SK-N-SH (cell line): ENCODE results near the gene C14orf119. TPM values are rescaled to one million over a fixed set of nuclear protein-coding genes. Genes with fewer than 3 reads are reported as not detected.
A peak's percentile ranks its signal among the peaks of the same experiment; 100 is the strongest.

ENCODE experiments used
- CTCF ChIA-PET: fragments of 300-600, 350-600 bp; formaldehyde crosslinking; extraction: SDS; loops from one replicate; lab custom pipeline; 2021; lab: Yijun Ruan, JAX
- POLR2A ChIA-PET: fragments of 350-600 bp; sonication (Branson Sonifier 250); formaldehyde crosslinking; extraction: SDS; loops from one replicate; lab custom pipeline; 2020; ENCODE audit warnings: antibody characterized with exemption, inconsistent platforms; lab: Yijun Ruan, JAX
- DNase-seq: peaks from one replicate; pipeline ENCODE4 v3.0.0; 2012
- H2AFZ ChIP-seq: fragments of 200-600 bp; sonication (generic); 2 replicates; pipeline ENCODE4 v1.8.1; 2016; ENCODE audit warnings: antibody characterized with exemption, mild to moderate bottlenecking, low read depth
- H3F3A ChIP-seq: fragments of 200-600 bp; sonication (generic); replicated peaks from 2 replicates; pipeline ENCODE3; 2016; ENCODE audit warnings: antibody characterized with exemption, mild to moderate bottlenecking; ENCODE audit not compliant: insufficient read depth
- H3K27ac ChIP-seq, 2 experiments: fragments of 200-500 bp in 1 of 2; fragments of 200-600 bp in 1 of 2; sonication (Bioruptor generic) in 1 of 2; sonication (generic), shearing (Covaris generic) in 1 of 2; 2 replicates each; pipeline versions ENCODE4 v1.5.1 to v1.6.1; 2014 to 2016; ENCODE audit warnings: low read depth in 2 of 2, inconsistent platforms in 1 of 2, low read length in 1 of 2, mild to moderate bottlenecking in 1 of 2, mixed read lengths in 1 of 2
- H3K27me3 ChIP-seq: fragments of 200-600 bp; sonication (generic), shearing (Covaris generic); 2 replicates; pipeline ENCODE4 v1.6.1; 2016; ENCODE audit warnings: mixed run types; ENCODE audit not compliant: insufficient read depth
- H3K36me3 ChIP-seq, 2 experiments: fragments of 200-500 bp in 1 of 2; fragments of 200-600 bp in 1 of 2; sonication (Bioruptor generic) in 1 of 2; sonication (generic) in 1 of 2; replicated peaks in 1 of 2; 2 replicates each; pipeline versions ENCODE3 to v1.5.1; 2014 to 2016; ENCODE audit warnings: low read length in 1 of 2, mild to moderate bottlenecking in 1 of 2; ENCODE audit not compliant: insufficient read depth in 2 of 2, control insufficient read depth in 1 of 2
- H3K4me1 ChIP-seq, 2 experiments: fragments of 200-500 bp in 1 of 2; fragments of 200-600 bp in 1 of 2; sonication (Bioruptor generic) in 1 of 2; sonication (generic), shearing (Covaris generic) in 1 of 2; 2 replicates each; pipeline versions ENCODE4 v1.5.1 to v1.6.1; 2014 to 2016; ENCODE audit warnings: low read depth in 1 of 2, low read length in 1 of 2, mixed run types in 1 of 2; ENCODE audit not compliant: insufficient read depth in 2 of 2, control insufficient read depth in 1 of 2
- H3K4me2 ChIP-seq: fragments of 200-600 bp; sonication (generic), shearing (Covaris generic); 2 replicates; pipeline ENCODE4 v1.6.1; 2017; ENCODE audit warnings: mixed run types
- H3K4me3 ChIP-seq, 2 experiments: fragments of 200-500 bp in 1 of 2; fragments of 200-600 bp in 1 of 2; sonication (Bioruptor generic) in 1 of 2; sonication (generic), shearing (Covaris generic) in 1 of 2; 2 replicates each; pipeline versions ENCODE4 v1.5.1 to v1.8.1; 2014 to 2016; ENCODE audit warnings: low read depth in 2 of 2, inconsistent platforms in 1 of 2, low read length in 1 of 2, mild to moderate bottlenecking in 1 of 2, mixed read lengths in 1 of 2, moderate library complexity in 1 of 2
- H3K79me2 ChIP-seq: fragments of 200-600 bp; sonication (generic); 2 replicates; pipeline ENCODE4 v1.8.1; 2017; ENCODE audit warnings: mild to moderate bottlenecking; ENCODE audit not compliant: insufficient read depth
- H3K9ac ChIP-seq: fragments of 200-600 bp; sonication (generic); 2 replicates; pipeline ENCODE4 v1.6.1; 2017; ENCODE audit warnings: mixed run types
- H3K9me2 ChIP-seq: fragments of 200-600 bp; sonication (generic); 2 replicates; pipeline ENCODE4 v1.6.1; 2017; ENCODE audit warnings: mixed run types
- H3K9me3 ChIP-seq: fragments of 200-600 bp; sonication (generic); 2 replicates; pipeline ENCODE4 v1.6.1; 2017; ENCODE audit warnings: mixed run types, mild to moderate bottlenecking, moderate library complexity
- H4K20me1 ChIP-seq: fragments of 200-600 bp; sonication (generic); 2 replicates; pipeline ENCODE4 v1.6.1; 2017; ENCODE audit warnings: mild to moderate bottlenecking, mixed run types; ENCODE audit not compliant: insufficient read depth
- CHD2 ChIP-seq: fragments of 150-350 bp; IDR thresholded peaks from 2 replicates; pipeline ENCODE4 v1.6.1; 2018; ENCODE audit warnings: low read length; ENCODE audit not compliant: partially characterized antibody
- CTCF ChIP-seq: fragments of 200-600 bp; sonication (generic); IDR thresholded peaks from 2 replicates; pipeline ENCODE4 v1.6.1; 2017; ENCODE audit warnings: antibody characterized with exemption, mild to moderate bottlenecking, moderate library complexity
- ELF1 ChIP-seq: IDR thresholded peaks from 2 replicates; pipeline ENCODE4 v1.4.0; 2012
- EP300 ChIP-seq, 2 experiments: IDR thresholded peaks; 2 replicates each; pipeline versions ENCODE4 v1.4.0 to v1.6.1; 2012; ENCODE audit warnings: borderline replicate concordance in 1 of 2, low read depth in 1 of 2, low read length in 1 of 2
- FOXM1 ChIP-seq: IDR thresholded peaks from 2 replicates; pipeline ENCODE4 v1.4.0; 2012; ENCODE audit warnings: low read depth, mild to moderate bottlenecking
- GATA2 ChIP-seq: sonication (generic); formaldehyde crosslinking; IDR thresholded peaks from 2 replicates; pipeline ENCODE4 v1.5.0; 2020; ENCODE audit warnings: mild to moderate bottlenecking, missing genetic modification reagents
- MEF2A ChIP-seq: IDR thresholded peaks from 2 replicates; pipeline ENCODE4 v1.4.0; 2012; ENCODE audit warnings: low read depth, borderline replicate concordance
- RAD21 ChIP-seq: IDR thresholded peaks from 2 replicates; pipeline ENCODE4 v1.6.1; 2012; ENCODE audit warnings: mild to moderate bottlenecking, low read length
- REST ChIP-seq: IDR thresholded peaks from 2 replicates; pipeline ENCODE4 v1.6.1; 2012; ENCODE audit warnings: mild to moderate bottlenecking, low read depth, low read length, moderate library complexity
- RFX5 ChIP-seq: IDR thresholded peaks from 2 replicates; pipeline ENCODE4 v1.6.1; 2012; ENCODE audit warnings: mild to moderate bottlenecking, improper control_type of control experiment, low read length
- SMC3 ChIP-seq: IDR thresholded peaks from 2 replicates; pipeline ENCODE4 v1.6.1; 2012; ENCODE audit warnings: low read depth, low read length, improper control_type of control experiment
- TAF1 ChIP-seq: IDR thresholded peaks from 2 replicates; pipeline ENCODE4 v1.6.1; 2012; ENCODE audit warnings: low read depth, mild to moderate bottlenecking, low read length, moderate library complexity, borderline replicate concordance
- TCF12 ChIP-seq: IDR thresholded peaks from 2 replicates; pipeline ENCODE4 v1.4.0; 2012
- ZBTB33 ChIP-seq: IDR thresholded peaks from 2 replicates; pipeline ENCODE4 v1.4.0; 2012; ENCODE audit warnings: low read depth, borderline replicate concordance
- WGBS: methylation state at CpG from one replicate; pipeline ENCODE4 v1.1.6; 2017; ENCODE audit warnings: low lambda C conversion rate; 5-methylcytosine and 5-hydroxymethylcytosine counted together
- polyA plus RNA-seq, 3 experiments: library from polyadenylated mRNA; depleted of rRNA; stranded (reverse); fragments of >200 nt; gene quantifications; 2 replicates each; pipeline ENCODE4 v1.2.3, GENCODE V29; 2012
- TF ChIP-seq, protein P1 (sequence below): IDR thresholded peaks from 2 replicates; pipeline ENCODE4 v1.4.0; 2012; ENCODE audit warnings: low read depth, borderline replicate concordance
- TF ChIP-seq, protein P2 (sequence below): fragments of 150-350 bp; IDR thresholded peaks from 2 replicates; pipeline ENCODE4 v1.6.1; 2016; ENCODE audit warnings: mild to moderate bottlenecking, low read depth, low read length

Gene C14orf119
- polyA plus RNA-seq, 1 of the 3 experiments (the other 2 are of a cell fraction), result 55.2 TPM

GRCh38 chr14:23094666-23095195 is 574 bp upstream of the C14orf119 start, which contains the start of gene ACIN1 (continued):
- TF ChIP-seq REST (0 out of 2 replicates have a peak, but pooled peaks have one; percentile 32), RFX5 (no peak), EP300 (IDR thresholded peaks at IDR 0.05; ENCODE audit: borderline replicate concordance in 1 of 2, low read depth in 1 of 2, low read length in 1 of 2) (no peak), GATA2 (CRISPR knock-in tag) (no peak), SMC3 (no peak), TCF12 (no peak), TAF1 (peak; percentile 94), MEF2A (no peak)
- TF ChIP-seq, protein P1, sequence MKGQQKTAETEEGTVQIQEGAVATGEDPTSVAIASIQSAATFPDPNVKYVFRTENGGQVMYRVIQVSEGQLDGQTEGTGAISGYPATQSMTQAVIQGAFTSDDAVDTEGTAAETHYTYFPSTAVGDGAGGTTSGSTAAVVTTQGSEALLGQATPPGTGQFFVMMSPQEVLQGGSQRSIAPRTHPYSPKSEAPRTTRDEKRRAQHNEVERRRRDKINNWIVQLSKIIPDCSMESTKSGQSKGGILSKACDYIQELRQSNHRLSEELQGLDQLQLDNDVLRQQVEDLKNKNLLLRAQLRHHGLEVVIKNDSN, result no peak

DNA sequence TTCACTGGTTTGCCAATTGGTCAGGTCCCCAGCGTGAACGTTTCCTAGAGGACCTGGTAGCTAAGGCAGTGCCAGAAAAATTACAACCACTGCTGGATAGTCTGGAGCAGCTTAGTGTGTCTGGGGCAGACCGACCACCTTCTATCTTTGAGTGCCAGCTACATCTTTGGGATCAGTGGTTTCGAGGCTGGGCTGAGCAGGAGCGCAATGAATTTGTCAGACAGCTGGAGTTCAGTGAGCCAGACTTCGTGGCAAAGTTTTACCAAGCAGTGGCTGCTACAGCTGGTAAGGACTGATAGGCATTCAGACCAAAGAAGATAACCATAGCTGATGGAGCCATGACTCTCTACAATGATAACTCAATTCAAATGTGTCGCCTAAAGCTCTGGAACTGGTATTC is 2.5 kb downstream of the C14orf119 start:
- Histone ChIP-seq H3K4me1 (peaks cover 7 to 20% of the 10 kb centered on the region in 2 experiments; a peak in 3 of 4 replicates), H3K27ac (no peak overlapping the region), H3K4me3 (no peak overlapping the region), H3K36me3 (peaks cover 26 to 27% of the 10 kb centered on the region in 2 experiments), H3K9me2 (no peaks in the 10 kb centered on the region), H3K9me3 (no peaks in the 10 kb centered on the region), H3K79me2 (peaks cover 56% of the 10 kb centered on the region), H4K20me1 (peaks cover 48% of the 10 kb centered on the region), H3K4me2 (0 out of 2 replicates have a peak overlapping the region, but pooled peaks have one; percentile 78), H3K27me3 (no peaks in the 10 kb centered on the region), H2AFZ (no peak overlapping the region), H3K9ac (no peak overlapping the region), H3F3A (no peaks in the 10 kb centered on the region)
- ChIA-PET POLR2A (no interaction called here), CTCF (interaction anchor here (0.8 to 1.7 kb wide), 3 partner anchors 21 to 89 kb away, joined by 3 to 5 read pairs (median 5); no protein-coding TSS in a partner anchor)
- TF ChIP-seq FOXM1 (no peak), TCF12 (no peak), RAD21 (no peak), REST (no peak), GATA2 (CRISPR knock-in tag) (no peak), CTCF (no peak), ELF1 (no peak), ZBTB33 (no peak), TAF1 (no peak), RFX5 (no peak), CHD2 (no peak)
- TF ChIP-seq, protein P2, sequence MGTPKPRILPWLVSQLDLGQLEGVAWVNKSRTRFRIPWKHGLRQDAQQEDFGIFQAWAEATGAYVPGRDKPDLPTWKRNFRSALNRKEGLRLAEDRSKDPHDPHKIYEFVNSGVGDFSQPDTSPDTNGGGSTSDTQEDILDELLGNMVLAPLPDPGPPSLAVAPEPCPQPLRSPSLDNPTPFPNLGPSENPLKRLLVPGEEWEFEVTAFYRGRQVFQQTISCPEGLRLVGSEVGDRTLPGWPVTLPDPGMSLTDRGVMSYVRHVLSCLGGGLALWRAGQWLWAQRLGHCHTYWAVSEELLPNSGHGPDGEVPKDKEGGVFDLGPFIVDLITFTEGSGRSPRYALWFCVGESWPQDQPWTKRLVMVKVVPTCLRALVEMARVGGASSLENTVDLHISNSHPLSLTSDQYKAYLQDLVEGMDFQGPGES, result no peak
- no peak for DNase-seq
- WGBS, result 93% methylated on average over 7 of the region's 7 CpGs
